Activated CD4-positive, alpha-beta memory T cell treated with anti-CD3 and anti-CD28 coated beads, Interleukin-2, amount 10 ng/mL, durations not matched to agents 7 days and 5 days (primary cell): ENCODE results near the gene SCG2. TPM values are rescaled to one million over a fixed set of nuclear protein-coding genes. Genes with fewer than 3 reads are reported as not detected.

Experiments used
- total RNA-seq, 2 experiments: library from RNA; stranded (reverse); gene quantifications; one replicate each; pipeline ENCODE4 v1.2.3, GENCODE V29; 2021

Gene SCG2
- total RNA-seq, 2 experiments from 2014 or later = 0.15 TPM; not detected in 1

Other genes with a start within 250 kb of the SCG2 start
- gene AP1S3, start 235.2 kb upstream of the SCG2 start, total RNA-seq = 1 to 10 TPM; 6.4 to 6.9 TPM